GM12878 (cell line): ENCODE measurements around the gene SLC34A1. TPM values are rescaled to one million over a fixed set of nuclear protein-coding genes. Genes with fewer than 3 reads are reported as not detected.
A peak's percentile ranks its signal among the peaks of the same experiment; 100 is the strongest.

ENCODE experiments used
- ASH2L ChIP-seq: fragments of 300-600, 200-600 bp; sonication (generic); IDR thresholded peaks from 2 replicates; pipeline ENCODE4 v1.6.1; 2017; ENCODE audit warnings: low read depth, mild to moderate bottlenecking, borderline replicate concordance
- BMI1 ChIP-seq: fragments of 450-650 bp; IDR thresholded peaks from 2 replicates; pipeline ENCODE4 v1.6.1; 2016; ENCODE audit warnings: mild to moderate bottlenecking, moderate library complexity, borderline replicate concordance
- CHD1 ChIP-seq: IDR thresholded peaks from 2 replicates; pipeline ENCODE4 v1.6.1; 2012; ENCODE audit warnings: low read depth, low read length, improper control_type of control experiment
- CHD4 ChIP-seq: fragments of 200-600 bp; sonication (generic); IDR thresholded peaks from 2 replicates; pipeline ENCODE4 v1.6.1; 2016; ENCODE audit warnings: mild to moderate bottlenecking
- EGR1 ChIP-seq, 2 experiments: IDR thresholded peaks; 1 replicate in 1 of 2; 2 replicates in 1 of 2; pipeline ENCODE4 v1.6.1; 2011 to 2012; ENCODE audit warnings: low read depth in 2 of 2, low read length in 2 of 2, borderline replicate concordance in 1 of 2, mild to moderate bottlenecking in 1 of 2, moderate library complexity in 1 of 2
- FOXK2 ChIP-seq: fragments of 450-650 bp; IDR thresholded peaks from 2 replicates; pipeline ENCODE4 v1.6.1; 2017; ENCODE audit warnings: mild to moderate bottlenecking, moderate library complexity
- GATAD2B ChIP-seq: fragments of 450-650 bp; conservative IDR thresholded peaks from 2 replicates; pipeline ENCODE4 v1.6.1; 2017; ENCODE audit warnings: low read depth, mild to moderate bottlenecking, moderate library complexity
- HCFC1 ChIP-seq: fragments of 150-350 bp; IDR thresholded peaks from 2 replicates; pipeline ENCODE4 v1.6.1; 2014; ENCODE audit warnings: low read length
- IRF4 ChIP-seq: IDR thresholded peaks from 2 replicates; pipeline ENCODE4 v1.6.1; 2011; ENCODE audit warnings: low read depth, low read length
- KLF5 ChIP-seq: fragments of 450-650 bp; IDR thresholded peaks from 2 replicates; pipeline ENCODE4 v1.6.1; 2014; ENCODE audit warnings: mild to moderate bottlenecking; ENCODE audit not compliant: partially characterized antibody
- LARP7 ChIP-seq: fragments of 450-650 bp; IDR thresholded peaks from 2 replicates; pipeline ENCODE4 v1.6.1; 2017; ENCODE audit warnings: mild to moderate bottlenecking
- MLLT1 ChIP-seq: fragments of 450-650 bp; IDR thresholded peaks from 2 replicates; pipeline ENCODE4 v1.6.1; 2016; ENCODE audit warnings: mild to moderate bottlenecking
- MTA3 ChIP-seq: IDR thresholded peaks from 2 replicates; pipeline ENCODE4 v1.6.1; 2012; ENCODE audit warnings: low read length, inconsistent platforms, borderline replicate concordance
- MXI1 ChIP-seq: fragments of 150-350 bp; IDR thresholded peaks from 2 replicates; pipeline ENCODE4 v1.6.1; 2011; ENCODE audit warnings: low read depth, mild to moderate bottlenecking, inconsistent platforms, low read length, improper control_type of control experiment
- NBN ChIP-seq: fragments of 450-650 bp; IDR thresholded peaks from 2 replicates; pipeline ENCODE4 v1.6.1; 2016
- NFYB ChIP-seq: IDR thresholded peaks from 2 replicates; pipeline ENCODE4 v1.6.1; 2011; ENCODE audit warnings: low read depth, mild to moderate bottlenecking, low read length, improper control_type of control experiment, moderate library complexity; ENCODE audit not compliant: insufficient read depth
- NR2F1 ChIP-seq: fragments of 450-650 bp; conservative IDR thresholded peaks from 2 replicates; pipeline ENCODE4 v1.6.1; 2017; ENCODE audit warnings: mild to moderate bottlenecking
- PAX5 ChIP-seq: IDR thresholded peaks from 2 replicates; pipeline ENCODE4 v1.6.1; 2011; ENCODE audit warnings: low read depth, low read length, borderline replicate concordance
- PAX8 ChIP-seq: fragments of 450-650 bp; IDR thresholded peaks from 2 replicates; pipeline ENCODE4 v1.6.1; 2017; ENCODE audit warnings: mild to moderate bottlenecking, moderate library complexity
- POU2F2 ChIP-seq: IDR thresholded peaks from 3 replicates; pipeline ENCODE4 v1.6.1; 2011; ENCODE audit warnings: low read depth, mild to moderate bottlenecking, low read length, borderline replicate concordance
- SKIL ChIP-seq: fragments of 450-650 bp; IDR thresholded peaks from 2 replicates; pipeline ENCODE4 v1.6.1; 2017; ENCODE audit warnings: mild to moderate bottlenecking, low read depth, inconsistent platforms; ENCODE audit not compliant: poor library complexity, severe bottlenecking
- SMAD1 ChIP-seq: fragments of 450-650 bp; IDR thresholded peaks from 2 replicates; pipeline ENCODE4 v1.6.1; 2018; ENCODE audit warnings: mild to moderate bottlenecking, low read depth; ENCODE audit not compliant: partially characterized antibody
- SMARCA5 ChIP-seq: fragments of 450-650 bp; IDR thresholded peaks from 2 replicates; pipeline ENCODE4 v1.6.1; 2017; ENCODE audit warnings: mild to moderate bottlenecking
- SREBF2 ChIP-seq: IDR thresholded peaks from 2 replicates; pipeline ENCODE4 v1.6.1; 2012; ENCODE audit warnings: mild to moderate bottlenecking, low read length
- STAT1 ChIP-seq: fragments of 450-650 bp; conservative IDR thresholded peaks from 2 replicates; pipeline ENCODE4 v1.6.1; 2014; ENCODE audit warnings: antibody characterized with exemption, mild to moderate bottlenecking
- SUZ12 ChIP-seq: fragments of 200-600 bp; sonication (generic); IDR thresholded peaks from one replicate; pipeline ENCODE4 v1.6.1; 2018; ENCODE audit warnings: antibody characterized with exemption, mild to moderate bottlenecking; ENCODE audit not compliant: unreplicated experiment
- USF1 ChIP-seq: IDR thresholded peaks from 2 replicates; pipeline ENCODE4 v1.6.1; 2011; ENCODE audit warnings: borderline replicate concordance, low read depth, mild to moderate bottlenecking, moderate library complexity, mixed read lengths, low read length; ENCODE audit not compliant: insufficient read depth; ENCODE audit errors: extremely low read length
- YBX1 ChIP-seq: fragments of 450-650 bp; IDR thresholded peaks from 2 replicates; pipeline ENCODE4 v1.6.1; 2016; ENCODE audit warnings: antibody characterized with exemption
- ZBED1 ChIP-seq: IDR thresholded peaks from 2 replicates; pipeline ENCODE4 v1.6.1; 2016; ENCODE audit warnings: borderline replicate concordance
- ZNF217 ChIP-seq: fragments of 450-650 bp; IDR thresholded peaks from 2 replicates; pipeline ENCODE4 v1.6.1; 2017; ENCODE audit warnings: antibody characterized with exemption, mild to moderate bottlenecking
- ZNF622 ChIP-seq: fragments of 450-650 bp; IDR thresholded peaks from 2 replicates; pipeline ENCODE4 v1.6.1; 2017; ENCODE audit warnings: mild to moderate bottlenecking, inconsistent platforms
- ZSCAN29 ChIP-seq: fragments of 450-650 bp; IDR thresholded peaks from 2 replicates; pipeline ENCODE4 v1.6.1; 2017; ENCODE audit warnings: mild to moderate bottlenecking, moderate library complexity
- polyA plus RNA-seq, 11 experiments: library from polyadenylated mRNA; depleted of rRNA in 4 of 11; unstranded in 6 of 11; stranded (reverse) in 5 of 11; fragments of >200 nt; fragmentation: Nextera tagmentation in 4 of 11; fragmentation: Illumina TruSeq in 1 of 11; extraction: Ambion mirVana in 4 of 11; extraction: Trizol in 1 of 11; gene quantifications; 1 replicate in 1 of 11; 2 replicates in 10 of 11; pipeline versions ENCODE4 v1.2.1 to v1.2.3, GENCODE V29; 2011 to 2016; ENCODE audit warnings: inconsistent platforms in 2 of 11, missing spikeins in 2 of 11, low read depth in 1 of 11
- total RNA-seq, 4 experiments: library from RNA; depleted of rRNA in 3 of 4; stranded (reverse); fragments of >200 nt in 3 of 4; fragmentation: Illumina TruSeq in 1 of 4; extraction: Trizol in 1 of 4; gene quantifications; 2 replicates each; pipeline versions ENCODE4 v1.2.1 to v1.2.3, GENCODE V29; 2013 to 2021

Gene SLC34A1
- total and polyA plus RNA-seq, 10 of the 15 experiments (the other 5 are each of a cell fraction or from before 2014, with no cell fraction given) = 0.03 to 0.14 (median 0.09) TPM; not detected in 2

- TF ChIP-seq MTA3 = no peak
- TF ChIP-seq NBN = no peak
- TF ChIP-seq FOXK2 = no peak
- no peak for TF ChIP-seq CHD1
- no peak; the same call in 1 of the 2 replicates for TF ChIP-seq MLLT1
- no peak for TF ChIP-seq NR2F1
- TF ChIP-seq ZNF622 = no peak
- TF ChIP-seq BMI1 = no peak
- TF ChIP-seq SMARCA5 = peak; percentile 16; the same call in 1 of the 2 replicates
- no peak for TF ChIP-seq ZBED1
- TF ChIP-seq EGR1 (IDR thresholded peaks at IDR 0.05; ENCODE audit: borderline replicate concordance in 1 of 2, low read depth in 2 of 2, low read length in 2 of 2) = no peak
- TF ChIP-seq USF1 = no peak
- TF ChIP-seq LARP7 = no peak
- no peak for TF ChIP-seq SUZ12
- TF ChIP-seq YBX1 = no peak
- no peak for TF ChIP-seq IRF4
- no peak for TF ChIP-seq CHD4
- no peak for TF ChIP-seq SKIL
- TF ChIP-seq SMAD1 = no peak
- no peak for TF ChIP-seq ZSCAN29
- no peak for TF ChIP-seq STAT1
- TF ChIP-seq ZNF217 = no peak
- no peak for TF ChIP-seq SREBF2
- no peak for TF ChIP-seq POU2F2
- TF ChIP-seq KLF5 = no peak
- TF ChIP-seq HCFC1 = no peak
- no peak for TF ChIP-seq NFYB
- TF ChIP-seq PAX8 = no peak
- TF ChIP-seq PAX5 = no peak
- TF ChIP-seq ASH2L = no peak
- TF ChIP-seq GATAD2B = no peak
- no peak for TF ChIP-seq MXI1
Measured at GRCh38 chr5:177403102-177403791, 19.0 kb downstream of the SLC34A1 start (continued).
